ENCODE data around the gene LIPK.
"Not testable (repeated sequence)": the region's sequence is repeated elsewhere in the genome, so short reads cannot be mapped to it uniquely, and the experiment has no call there.

The LIPK gene

DNA sequence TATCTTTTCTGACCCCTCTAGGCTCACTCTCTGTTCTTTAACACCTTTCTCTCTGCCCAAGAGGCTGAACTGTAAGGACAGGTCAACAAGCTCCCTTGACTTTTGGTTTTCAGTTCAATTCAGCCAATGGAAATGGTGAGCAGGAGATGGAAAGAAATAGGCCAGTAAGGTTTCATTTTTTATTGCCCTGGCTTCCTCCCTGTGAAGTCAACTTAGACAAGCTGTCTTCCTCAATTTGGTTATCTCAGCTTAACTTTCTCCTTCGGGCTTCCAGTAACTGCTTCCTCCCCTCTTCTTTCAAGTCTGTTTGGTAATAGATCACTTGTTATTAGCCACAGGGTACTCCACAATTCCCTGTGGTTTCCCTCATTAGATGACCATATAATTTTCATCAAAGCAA lies 19.7 kb downstream of the LIPK start:
- peak in 1 of 2 donors; percentile 5 for DNase-seq

GRCh38 chr10:88728107-88728763 lies 22.2 kb downstream of the LIPK start:
- DNase-seq, result peak; percentile 13 to 14

GRCh38 chr10:88730864-88731263 lies 24.8 kb downstream of the LIPK start:
- DNase-seq, result no peak

GRCh38 chr10:88731296-88731695 lies 25.2 kb downstream of the LIPK start:
- peak in 1 of 2 donors; percentile 35 for DNase-seq

DNA sequence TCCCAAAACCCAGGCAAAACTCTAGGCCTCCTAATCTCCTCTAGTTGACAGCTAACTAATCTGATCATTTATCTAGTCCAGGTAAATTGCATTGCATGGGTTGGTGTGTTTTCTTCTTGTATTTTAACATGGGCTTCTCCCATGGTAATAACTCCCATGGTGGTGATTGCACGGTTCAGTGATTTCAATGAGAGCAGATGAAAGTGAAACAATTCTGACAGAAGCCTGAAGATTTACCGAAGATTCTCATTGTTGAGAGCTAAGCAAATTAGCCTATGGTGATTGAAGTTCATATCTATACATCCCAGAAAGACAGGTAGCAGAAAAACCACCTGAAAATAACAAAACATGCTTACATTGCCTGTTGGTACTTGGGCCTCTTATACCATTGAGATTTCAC lies 27.2 kb downstream of the LIPK start:
- DNase-seq, result no peak

DNA sequence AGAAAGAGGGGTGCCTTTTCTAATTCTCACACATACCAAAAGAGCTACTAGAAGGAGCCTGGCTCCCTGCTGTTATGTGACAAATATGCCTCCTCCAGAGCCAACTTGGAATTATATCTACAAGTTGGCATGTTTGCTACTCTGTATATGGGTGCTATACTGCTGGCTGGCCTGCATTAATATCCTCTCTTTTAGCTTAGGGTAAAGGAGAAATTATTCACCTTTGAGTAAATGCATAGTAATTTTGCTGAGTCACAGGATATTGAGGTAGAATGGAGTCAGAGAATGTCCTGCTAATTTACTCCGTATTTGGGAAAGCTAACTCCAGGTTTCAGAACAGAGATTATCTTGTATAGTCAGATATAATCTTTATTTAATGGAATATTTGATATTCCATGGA lies 29.6 kb downstream of the LIPK start:
- no peak for DNase-seq

DNA sequence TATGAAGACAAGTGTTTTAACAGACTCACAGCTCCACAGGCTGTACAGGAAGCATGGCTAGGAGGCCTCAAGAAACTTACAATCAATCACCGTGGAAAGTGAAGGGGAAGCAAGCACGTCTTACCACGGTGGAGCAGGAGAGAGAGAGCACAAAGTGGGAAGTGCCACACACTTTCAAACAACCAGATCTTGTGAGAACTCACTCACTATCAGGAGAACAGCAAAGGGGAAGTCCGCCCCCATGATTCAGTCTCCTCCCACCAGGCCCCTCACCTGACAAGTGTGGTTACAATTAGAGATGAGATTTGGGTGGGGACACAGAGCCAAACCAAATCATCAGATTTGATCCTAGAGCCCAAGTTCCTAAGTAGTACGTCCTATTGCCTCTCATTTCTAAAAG lies 35.9 kb downstream of the LIPK start:
- not testable (repeated sequence) for DNase-seq

DNA sequence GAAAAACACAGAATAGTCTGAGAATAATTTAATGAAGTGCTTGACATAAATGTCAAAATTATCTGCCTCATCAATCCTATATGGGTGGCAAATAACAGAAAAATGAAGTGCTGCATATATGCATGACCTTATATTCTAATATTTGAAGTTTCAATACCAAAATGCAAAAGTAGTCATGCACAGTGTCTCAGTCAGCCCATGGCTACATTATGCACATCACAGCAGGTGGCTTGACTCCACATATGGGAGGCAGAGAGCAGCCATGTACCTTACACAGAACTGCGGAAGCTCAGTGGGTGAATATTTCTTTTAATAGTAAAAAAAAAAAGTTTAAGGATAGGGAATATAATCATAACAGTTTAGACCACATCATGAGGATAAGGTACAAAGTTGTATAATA lies 36.4 kb downstream of the LIPK start:
- DNase-seq, result no peak

DNA sequence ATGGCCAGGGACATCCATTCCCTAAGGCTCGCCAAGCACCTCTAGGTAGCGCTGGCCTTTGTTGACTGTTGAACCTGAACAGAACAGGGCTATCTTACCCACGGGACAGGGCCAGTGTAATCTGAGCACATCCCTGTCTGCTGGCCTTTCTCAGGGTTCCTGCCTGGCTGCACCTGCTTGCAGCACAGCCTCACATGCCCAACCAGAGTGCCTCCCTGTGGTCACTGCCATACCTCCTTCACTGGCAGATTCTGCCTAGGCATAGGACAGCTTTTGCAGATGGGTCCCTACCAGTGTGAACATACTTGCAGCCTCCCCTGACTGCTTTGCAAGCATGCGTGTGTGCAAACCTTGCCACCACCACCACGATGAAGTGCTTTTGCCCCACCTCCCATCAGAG lies 38.0 kb downstream of the LIPK start:
- DNase-seq, result no peak

GRCh38 chr10:88745633-88746032 lies 39.6 kb downstream of the LIPK start:
- DNase-seq, result no peak

DNA sequence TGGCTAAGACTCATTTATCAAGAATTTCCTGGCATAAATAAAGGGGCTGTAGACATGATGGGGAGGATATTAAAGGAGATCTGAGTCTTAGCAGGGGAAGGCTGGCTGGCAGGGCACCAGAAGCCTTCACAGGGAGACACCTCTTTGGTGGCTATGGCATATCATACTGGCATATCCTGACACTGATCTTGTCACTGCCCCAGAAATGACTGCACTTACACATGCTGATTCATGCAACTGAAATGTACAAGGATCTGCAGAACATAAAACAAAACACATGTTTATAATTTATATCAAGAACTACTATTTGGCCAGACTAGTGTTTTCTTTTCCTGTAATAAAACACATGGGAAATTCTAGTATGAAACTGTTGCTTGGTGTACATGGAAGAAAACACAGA lies 48.2 kb downstream of the LIPK start:
- DNase-seq, result no peak

DNA sequence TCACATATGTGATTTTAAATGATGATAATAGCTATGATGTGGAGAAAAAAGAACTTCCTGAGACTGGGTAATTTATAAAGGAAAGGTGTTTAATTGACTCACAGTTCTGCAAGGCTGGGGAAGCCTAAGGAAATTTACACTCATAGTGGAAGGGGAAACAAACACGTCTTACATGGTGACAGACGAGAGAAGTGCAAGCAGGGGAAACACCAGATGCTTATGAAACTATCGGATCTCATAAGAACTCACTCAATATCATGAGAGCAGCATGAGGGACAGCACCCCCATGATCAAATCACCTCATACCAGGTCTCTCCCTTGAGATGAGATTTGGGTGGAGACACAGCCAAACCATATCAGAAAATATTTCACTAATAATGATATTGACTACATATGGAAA lies 49.7 kb downstream of the LIPK start:
- no peak for DNase-seq

DNA sequence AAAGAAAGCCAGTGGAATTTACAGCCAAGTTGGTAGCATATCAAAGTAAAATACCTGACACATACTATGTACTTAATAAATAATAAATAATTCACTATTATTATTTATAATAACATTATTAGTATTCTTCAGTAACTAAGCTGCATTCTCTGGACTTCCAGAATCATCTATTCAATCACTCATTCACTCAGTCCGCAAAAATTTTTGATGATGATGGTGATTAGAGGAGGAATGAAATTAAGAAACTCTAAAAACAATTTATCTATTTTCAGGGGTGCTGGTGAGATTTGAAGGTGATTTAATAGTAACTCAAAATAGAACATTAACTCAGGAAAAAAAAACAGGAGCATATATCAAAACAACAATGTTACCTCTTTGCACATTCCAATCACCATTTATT lies 50.6 kb downstream of the LIPK start:
- no peak for DNase-seq

DNA sequence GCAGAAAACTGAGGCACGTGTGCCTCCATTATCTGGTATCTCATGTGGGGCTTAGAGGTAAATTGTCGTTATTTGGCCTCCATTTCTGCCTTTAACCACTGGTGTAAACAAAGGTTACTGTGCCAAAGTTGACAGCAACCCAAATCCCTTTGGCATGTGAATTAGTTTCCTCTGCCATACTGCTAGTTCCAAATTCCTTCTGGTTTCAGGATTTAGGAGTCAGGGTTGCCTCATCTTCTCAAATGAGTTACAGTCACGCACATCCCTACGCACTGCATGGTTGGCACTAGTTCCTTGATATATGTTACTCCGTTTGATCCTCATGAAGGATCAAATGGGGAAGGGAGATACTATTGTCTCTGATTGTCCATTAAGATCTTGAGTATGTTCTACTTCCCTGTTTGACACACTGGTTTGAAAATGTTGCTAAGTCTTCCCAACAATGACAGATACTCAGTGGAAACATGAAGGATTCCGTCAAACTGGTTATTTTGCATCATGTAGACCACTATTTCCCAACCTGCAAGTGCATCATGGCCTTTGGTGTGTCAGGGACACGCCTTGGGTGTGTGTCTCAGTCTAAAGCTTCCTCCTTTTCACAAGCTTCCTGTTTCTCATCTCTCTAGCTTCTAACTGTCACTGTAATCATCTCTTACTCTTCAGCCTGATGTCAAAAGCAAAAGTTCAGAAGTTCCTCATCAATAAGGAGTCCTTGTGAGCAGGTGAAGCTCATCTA lies 53.5 kb downstream of the LIPK start, which contains the start of gene LIPN:
Gene LIPN (plus strand): TSS at position 655 of the 736 bp plus-strand sequence. CDS start 1,386 bp downstream, outside the sequence.
- DNase-seq, result peak; percentile 31 to 69

- DNase-seq, result no peak
These were observed 56.9 kb downstream of the LIPK start for GRCh38 chr10:88762906-88763305.

DNA sequence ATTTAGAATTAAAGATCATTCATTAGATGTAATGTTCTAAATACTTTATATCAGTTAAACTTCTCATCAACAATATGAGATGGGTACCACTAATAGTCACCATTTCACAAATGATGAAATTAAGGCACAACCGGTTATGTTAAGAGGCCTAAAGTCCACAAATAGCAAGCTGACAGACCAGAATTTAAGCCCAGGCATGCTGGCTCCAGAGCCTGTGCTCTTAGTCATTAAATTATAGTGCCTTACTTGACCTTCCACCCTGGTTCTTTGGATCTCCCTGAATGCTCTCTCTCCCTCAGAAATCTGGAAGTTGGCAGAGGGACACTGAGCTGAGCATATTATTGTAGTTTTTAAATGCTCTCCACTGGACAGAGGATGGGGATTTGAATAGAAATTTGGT lies 57.4 kb downstream of the LIPK start:
- no peak for DNase-seq

DNA sequence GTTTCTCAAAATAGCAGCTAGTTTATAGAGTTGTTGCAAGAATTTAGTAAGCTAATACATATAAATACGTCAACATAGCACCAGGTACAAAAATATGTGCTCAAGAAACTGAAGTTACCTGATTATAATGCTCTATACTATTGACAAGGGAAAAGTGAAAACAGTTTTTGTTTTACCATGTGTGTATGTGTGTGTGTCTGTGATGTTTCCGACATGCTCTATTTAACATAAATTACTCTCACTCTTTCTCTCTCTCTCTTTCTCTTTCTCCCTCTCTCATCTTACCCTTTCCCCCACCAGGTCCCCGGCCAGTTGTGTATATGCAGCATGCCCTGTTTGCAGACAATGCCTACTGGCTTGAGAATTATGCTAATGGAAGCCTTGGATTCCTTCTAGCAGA lies 58.1 kb downstream of the LIPK start:
- no peak for DNase-seq

- no peak for DNase-seq
These were observed 59.8 kb downstream of the LIPK start for GRCh38 chr10:88765816-88766215.

- DNase-seq, result no peak
These were observed 63.3 kb downstream of the LIPK start for GRCh38 chr10:88769384-88769783.

GRCh38 chr10:88781206-88781605 lies 75.2 kb downstream of the LIPK start:
- no peak for DNase-seq

DNA sequence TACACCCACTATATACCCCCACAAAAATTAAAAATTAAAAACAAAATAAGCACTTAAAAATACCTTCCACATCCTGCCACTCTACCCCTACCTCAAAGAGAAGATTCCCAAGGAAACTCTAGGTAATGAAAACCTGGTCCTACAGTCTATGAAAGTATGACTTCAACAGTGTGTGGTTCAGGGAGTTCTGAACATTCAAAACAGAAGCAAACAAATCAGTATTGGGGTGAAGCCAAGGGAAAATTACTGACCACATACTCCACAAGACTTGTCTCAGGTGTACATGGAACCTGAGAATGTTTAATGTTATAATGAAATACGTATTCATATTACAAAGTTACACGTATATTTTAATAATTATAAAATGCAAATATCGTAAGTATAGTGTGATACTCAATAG lies 76.2 kb downstream of the LIPK start:
- DNase-seq, result no peak

GRCh38 chr10:88783724-88784123 lies 77.7 kb downstream of the LIPK start:
- no peak for DNase-seq

DNA sequence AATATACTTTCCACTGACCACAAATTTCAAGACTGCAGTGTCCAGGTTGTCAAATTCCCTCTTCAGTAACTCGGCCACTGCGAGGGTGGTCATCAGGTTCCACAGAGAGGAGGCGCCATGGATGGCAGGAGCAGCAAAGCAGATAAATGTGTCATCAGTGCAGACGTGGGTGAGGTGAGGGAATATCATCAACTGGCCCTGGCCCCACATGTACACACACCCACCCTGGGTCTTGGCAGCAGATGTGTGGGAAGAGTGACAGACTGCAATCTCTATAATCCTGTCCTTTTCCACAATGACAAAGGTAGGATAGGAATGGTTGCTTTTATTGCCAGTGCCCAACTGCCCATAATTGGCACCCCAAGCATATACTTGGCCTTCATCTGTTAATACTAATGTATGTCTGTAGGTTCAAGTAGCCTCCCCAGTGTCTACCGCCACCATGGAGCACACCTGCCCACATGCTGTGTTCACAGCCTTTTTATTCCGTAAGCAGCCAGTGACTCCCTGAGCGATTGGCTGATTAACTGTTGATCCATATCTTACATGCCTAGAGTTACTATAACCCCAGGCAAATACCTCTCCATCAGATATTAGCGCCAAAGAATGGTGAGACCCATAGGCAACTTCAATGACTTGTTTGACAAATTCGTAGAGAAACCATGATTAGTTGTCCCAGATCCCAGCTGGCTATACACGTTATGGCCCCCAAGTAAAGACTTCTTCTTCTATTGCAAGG lies 80.2 kb downstream of the LIPK start:
- DNase-seq, result no peak

DNA sequence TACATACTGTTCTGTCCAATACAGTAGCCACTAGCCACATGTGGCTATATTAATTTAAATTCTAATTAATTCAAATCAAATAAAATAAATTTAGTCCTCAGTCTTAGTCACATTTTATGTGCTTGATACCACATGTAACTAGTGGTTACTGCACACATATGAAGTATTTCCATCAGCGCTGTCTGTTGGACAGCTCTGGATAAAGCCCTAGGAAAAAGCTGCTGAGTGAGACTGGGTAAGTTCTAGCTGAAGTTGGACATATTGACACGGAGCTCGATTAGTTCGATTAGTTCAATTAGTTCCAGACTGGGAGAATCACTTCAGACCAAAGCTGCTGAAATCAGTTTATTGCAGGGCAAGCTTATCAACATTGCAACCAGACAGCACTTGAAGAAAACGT lies 81.4 kb downstream of the LIPK start:
- DNase-seq, result no peak
